ENCODE results near the gene CALHM2. TPM values are rescaled to one million over a fixed set of nuclear protein-coding genes. Genes with fewer than 3 reads are reported as not detected.
A peak's percentile ranks its signal among the peaks of the same experiment; 100 is the strongest.

CALHM2 gene
- total RNA-seq, 1 donor from 2014 or later: 11.3 TPM

DNA sequence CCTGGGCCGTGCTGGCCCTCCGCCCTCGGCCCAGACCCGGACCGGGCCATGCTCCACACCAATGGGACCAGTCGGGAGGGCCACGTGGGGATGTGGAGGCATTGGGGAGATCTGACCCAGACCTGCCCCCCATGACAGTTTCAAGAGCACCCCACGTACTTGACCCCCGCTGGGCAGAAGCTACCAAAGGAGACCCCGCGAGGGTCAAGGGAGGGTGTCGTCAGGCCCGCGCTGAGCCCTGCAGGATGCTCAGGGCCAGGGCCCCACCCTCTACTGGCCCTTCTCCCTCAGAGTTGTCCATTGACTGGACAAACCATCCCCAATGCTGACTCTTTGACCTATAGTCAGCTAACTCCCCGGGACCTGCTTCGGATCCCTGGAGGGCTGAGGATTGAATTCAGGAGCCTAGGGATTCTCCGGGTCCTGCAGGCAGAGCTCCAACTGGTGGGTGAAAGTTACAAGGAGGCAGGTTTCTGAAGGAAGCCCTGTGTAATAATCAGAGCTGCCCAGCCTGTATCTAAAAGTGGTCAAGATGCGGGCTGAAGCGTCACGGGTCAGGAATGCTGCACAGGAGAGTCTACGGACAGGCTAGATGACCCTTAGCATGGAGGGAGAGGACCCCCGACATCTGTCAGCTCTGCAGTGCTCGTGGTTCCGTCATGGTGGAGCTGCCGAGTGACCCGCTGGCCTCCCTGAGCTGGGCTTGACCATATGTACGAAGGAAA is 498 bp upstream of the CALHM2 start:
- intact Hi-C loops (cut with micrococcal nuclease): no loop called here
- Histone ChIP-seq H3K27me3 (ENCODE audit: low read depth) (peaks cover 12% of the 10 kb centered on the region), H3K27ac (replicated peaks) (peak overlapping the region; percentile 94), H3K9me3 (replicated peaks) (no peaks in the 10 kb centered on the region), H3K4me3 (peak overlapping the region; percentile 78), H3K4me1 (peaks cover 49% of the 10 kb centered on the region), H3K36me3 (peaks cover 30% of the 10 kb centered on the region)
- DNase-seq: no peak
- TF ChIP-seq, protein P1, sequence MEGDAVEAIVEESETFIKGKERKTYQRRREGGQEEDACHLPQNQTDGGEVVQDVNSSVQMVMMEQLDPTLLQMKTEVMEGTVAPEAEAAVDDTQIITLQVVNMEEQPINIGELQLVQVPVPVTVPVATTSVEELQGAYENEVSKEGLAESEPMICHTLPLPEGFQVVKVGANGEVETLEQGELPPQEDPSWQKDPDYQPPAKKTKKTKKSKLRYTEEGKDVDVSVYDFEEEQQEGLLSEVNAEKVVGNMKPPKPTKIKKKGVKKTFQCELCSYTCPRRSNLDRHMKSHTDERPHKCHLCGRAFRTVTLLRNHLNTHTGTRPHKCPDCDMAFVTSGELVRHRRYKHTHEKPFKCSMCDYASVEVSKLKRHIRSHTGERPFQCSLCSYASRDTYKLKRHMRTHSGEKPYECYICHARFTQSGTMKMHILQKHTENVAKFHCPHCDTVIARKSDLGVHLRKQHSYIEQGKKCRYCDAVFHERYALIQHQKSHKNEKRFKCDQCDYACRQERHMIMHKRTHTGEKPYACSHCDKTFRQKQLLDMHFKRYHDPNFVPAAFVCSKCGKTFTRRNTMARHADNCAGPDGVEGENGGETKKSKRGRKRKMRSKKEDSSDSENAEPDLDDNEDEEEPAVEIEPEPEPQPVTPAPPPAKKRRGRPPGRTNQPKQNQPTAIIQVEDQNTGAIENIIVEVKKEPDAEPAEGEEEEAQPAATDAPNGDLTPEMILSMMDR (IDR thresholded peaks at IDR 0.05; ENCODE audit: borderline replicate concordance): no peak

DNA sequence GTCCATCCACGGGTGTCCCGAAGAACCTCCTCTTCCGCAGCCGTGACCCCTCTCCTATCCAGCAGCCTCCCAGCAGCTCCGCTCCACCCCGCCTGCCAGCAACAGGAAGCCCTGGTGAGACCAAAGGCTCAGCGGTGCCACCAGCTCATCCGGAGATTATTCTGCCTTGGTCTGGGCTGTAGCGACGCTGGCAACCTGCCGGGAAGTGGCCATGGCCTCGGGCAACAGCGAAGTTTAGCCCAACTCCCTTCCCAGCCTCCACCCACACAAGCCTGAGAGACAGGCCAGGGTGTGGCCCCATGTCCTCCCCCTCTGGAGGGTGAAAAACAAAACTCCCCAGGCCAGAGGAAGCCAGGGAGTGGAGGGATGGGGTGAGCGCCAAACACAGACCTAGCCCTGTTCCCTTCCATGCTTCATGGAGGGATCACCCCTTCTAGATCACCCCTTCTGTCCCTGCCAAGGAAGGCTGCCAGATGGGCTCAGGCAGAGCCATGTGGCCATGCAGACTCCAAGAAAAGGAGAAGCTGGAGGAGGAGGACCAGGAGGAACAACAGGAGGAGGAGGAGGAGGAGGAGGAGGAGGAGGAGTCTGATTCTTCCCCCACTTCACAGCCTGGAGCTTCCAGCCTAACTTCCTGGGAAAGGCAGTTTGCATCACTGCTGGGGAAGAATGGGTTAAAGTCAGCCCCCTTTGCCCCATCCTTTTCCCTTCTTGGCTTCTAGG is 918 bp downstream of the CALHM2 start:
- Histone ChIP-seq H3K4me1 (peaks cover 63% of the 10 kb centered on the region), H3K4me3 (peak overlapping the region; percentile 78), H3K27ac (replicated peaks) (peak overlapping the region; percentile 94), H3K9me3 (replicated peaks) (no peaks in the 10 kb centered on the region), H3K36me3 (peaks cover 43% of the 10 kb centered on the region), H3K27me3 (ENCODE audit: low read depth) (peaks cover 12% of the 10 kb centered on the region)
- TF ChIP-seq, protein P1 (IDR thresholded peaks at IDR 0.05; ENCODE audit: borderline replicate concordance): no peak
- peak; percentile 77 for DNase-seq
- intact Hi-C loops (cut with micrococcal nuclease): no loop called here

DNA sequence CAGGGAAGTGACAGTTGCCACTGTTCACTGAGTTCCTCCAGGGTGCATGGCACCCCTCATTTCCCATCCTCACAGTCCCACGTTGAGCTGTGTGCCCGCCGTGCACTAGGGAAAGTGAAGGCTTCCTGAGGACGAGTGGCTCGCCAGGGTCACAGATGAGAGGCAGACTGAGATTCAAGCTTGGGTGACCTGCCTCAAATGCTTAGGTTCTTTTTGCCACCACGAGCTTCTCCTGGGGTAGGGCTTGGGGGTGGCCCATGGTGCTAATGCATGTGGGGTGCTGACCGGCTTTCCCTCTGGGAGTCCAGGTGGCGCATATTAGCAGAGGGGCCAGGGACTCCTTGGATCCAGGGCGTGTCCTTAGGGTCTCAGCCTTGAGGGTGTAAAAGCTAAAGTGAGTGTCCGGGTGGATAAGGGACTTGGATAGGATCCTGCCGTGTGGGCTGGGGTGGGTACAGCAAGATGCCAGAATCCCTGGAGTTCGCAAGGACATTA is 1.9 kb downstream of the CALHM2 start:
- TF ChIP-seq, protein P1 (IDR thresholded peaks at IDR 0.05; ENCODE audit: borderline replicate concordance): no peak
- peak overlapping the region; percentile 78 for H3K4me3 ChIP-seq
- intact Hi-C loops (cut with micrococcal nuclease): no loop called here
- H3K27ac ChIP-seq (replicated peaks): peak overlapping the region; percentile 94
- peaks cover 12% of the 10 kb centered on the region for H3K27me3 ChIP-seq (ENCODE audit: low read depth)
- H3K4me1 ChIP-seq: peaks cover 73% of the 10 kb centered on the region
- DNase-seq: no peak
- peaks cover 50% of the 10 kb centered on the region for H3K36me3 ChIP-seq
- H3K9me3 ChIP-seq (replicated peaks): no peaks in the 10 kb centered on the region

DNA sequence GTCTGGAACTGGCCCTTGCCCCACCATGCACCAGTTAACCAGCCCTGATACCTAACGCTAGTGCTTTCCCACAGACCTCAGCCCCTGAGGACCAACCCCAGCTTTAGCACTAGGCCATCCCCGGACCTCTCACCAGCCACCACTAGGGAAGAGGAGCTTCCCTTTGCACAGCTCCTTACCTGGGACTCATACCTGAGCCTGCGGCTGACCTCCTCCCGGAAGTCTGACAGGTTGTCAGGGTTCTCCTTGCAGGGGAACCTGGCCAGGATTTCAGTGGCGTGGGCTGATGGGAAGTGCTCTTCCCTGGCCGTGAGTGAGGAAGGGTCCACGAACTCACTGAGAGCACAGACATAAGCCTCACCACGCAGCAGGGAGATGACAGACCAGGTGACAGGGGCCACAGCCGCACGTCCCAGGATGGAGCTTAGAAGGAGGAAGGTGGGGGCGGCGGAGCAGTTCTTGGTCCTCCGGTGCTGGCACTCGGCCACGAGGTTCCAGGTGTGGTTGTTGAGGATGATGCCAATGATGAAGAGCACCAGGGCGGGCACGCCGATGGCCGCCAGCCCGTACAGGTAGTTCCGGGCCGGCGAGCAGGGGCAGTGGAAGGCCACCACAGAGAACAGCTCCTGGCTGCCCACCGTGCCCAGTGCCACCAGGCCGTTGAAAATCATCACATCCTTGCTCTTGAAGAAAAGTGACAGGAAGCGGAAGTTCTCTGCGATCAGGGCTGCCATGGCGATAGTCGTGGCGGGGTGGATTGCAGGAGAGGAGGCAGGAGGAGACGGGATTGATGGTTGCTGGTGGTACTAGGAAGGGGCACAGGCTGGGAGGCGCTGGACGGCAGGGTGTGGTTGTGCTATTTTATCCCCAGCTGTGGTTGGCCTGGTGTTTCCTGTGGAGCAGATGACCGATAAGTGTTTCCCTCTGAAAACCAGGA is 2.7 kb downstream of the CALHM2 start:
- Histone ChIP-seq H3K36me3 (peaks cover 58% of the 10 kb centered on the region), H3K27me3 (ENCODE audit: low read depth) (peaks cover 12% of the 10 kb centered on the region), H3K27ac (replicated peaks) (peak overlapping the region; percentile 94), H3K4me3 (peak overlapping the region; percentile 78), H3K4me1 (peaks cover 81% of the 10 kb centered on the region), H3K9me3 (replicated peaks) (no peaks in the 10 kb centered on the region)
- TF ChIP-seq, protein P1 (IDR thresholded peaks at IDR 0.05; ENCODE audit: borderline replicate concordance): no peak
- DNase-seq: no peak
- intact Hi-C loops (cut with micrococcal nuclease): no loop called here

- peak overlapping the region; percentile 94 for H3K27ac ChIP-seq (replicated peaks)
- peaks cover 12% of the 10 kb centered on the region for H3K27me3 ChIP-seq (ENCODE audit: low read depth)
- H3K4me3 ChIP-seq: peak overlapping the region; percentile 78
- intact Hi-C loops (cut with micrococcal nuclease): no loop called here
- peaks cover 65% of the 10 kb centered on the region for H3K36me3 ChIP-seq
- peak; percentile 69 for DNase-seq
- H3K9me3 ChIP-seq (replicated peaks): no peaks in the 10 kb centered on the region
- H3K4me1 ChIP-seq: peaks cover 88% of the 10 kb centered on the region
- TF ChIP-seq, protein P1 (IDR thresholded peaks at IDR 0.05; ENCODE audit: borderline replicate concordance): no peak
Observed at GRCh38 chr10:103448746-103449145, 3.4 kb downstream of the CALHM2 start.
